HCT116 (cell line): ENCODE results near the gene LNPEP. TPM values are rescaled to one million over a fixed set of nuclear protein-coding genes. Genes with fewer than 3 reads are reported as not detected.

Source experiments
- ATAC-seq: fragments of 200-7000 bp; cut with Tn5 transposase; 2 replicates; pipeline ENCODE4 v1.9.1; 2020; ENCODE audit warnings: mild to moderate bottlenecking, moderate library complexity
- BruUV-seq: library from RNA; stranded (reverse); fragments of 400-500 nt; replicated peaks from 2 replicates; lab custom pipeline; 2021; lab: Mats Ljungman, UMichigan
- CTCF ChIA-PET: fragments of 300-600 bp; sonication (Branson Sonifier 250); formaldehyde crosslinking; loops from one replicate; lab custom pipeline; 2021; ENCODE audit warnings: antibody characterized with exemption; lab: Charles Lee
- POLR2A ChIA-PET: fragments of 300-600, 350-600 bp; sonication (Branson Sonifier 250); formaldehyde crosslinking; loops from one replicate; lab custom pipeline; 2021; ENCODE audit warnings: antibody characterized with exemption; lab: Charles Lee
- RAD21 ChIA-PET, 2 experiments: fragments of 300-600 bp; sonication (Branson Sonifier 250); formaldehyde crosslinking; loops; one replicate each; lab custom pipeline; 2023; ENCODE audit warnings: low total read pairs in 2 of 2; ENCODE audit not compliant: uncharacterized antibody in 2 of 2, unreplicated experiment in 2 of 2, low non-redundant PET in 1 of 2; lab: Charles Lee
- DNase-seq: peaks from one replicate; pipeline ENCODE4 v3.0.0-alpha.2; 2010; ENCODE audit warnings: low read depth, low spot score
- H2AFZ ChIP-seq: fragments of 200-600 bp; shearing (Covaris generic), sonication (generic); 2 replicates; pipeline ENCODE4 v1.6.1; 2017; ENCODE audit warnings: low read depth, mixed run types, mixed read lengths, antibody characterized with exemption, low read length; ENCODE audit not compliant: poor library complexity, severe bottlenecking
- H3K27ac ChIP-seq: 2 replicates; pipeline ENCODE4 v1.5.1; 2012; ENCODE audit warnings: low read depth, low read length
- H3K27me3 ChIP-seq: fragments of 200-600 bp; sonication (generic); 2 replicates; pipeline ENCODE4 v1.6.1; 2016; ENCODE audit warnings: mixed run types, low read length, mixed read lengths; ENCODE audit not compliant: insufficient read depth
- H3K36me3 ChIP-seq, 2 experiments: fragments of 200-500 bp in 1 of 2; fragments of 200-600 bp in 1 of 2; sonication (Bioruptor generic) in 1 of 2; sonication (generic) in 1 of 2; 2 replicates each; pipeline versions ENCODE4 v1.5.1 to v1.6.1; 2014 to 2016; ENCODE audit warnings: low read length in 2 of 2, inconsistent platforms in 1 of 2, mixed read lengths in 1 of 2, mixed run types in 1 of 2; ENCODE audit not compliant: insufficient read depth in 2 of 2, control insufficient read depth in 1 of 2
- H3K4me1 ChIP-seq, 2 experiments: fragments of 200-600 bp in 1 of 2; sonication (generic) in 1 of 2; 2 replicates each; pipeline versions ENCODE4 v1.5.1 to v1.6.1; 2012 to 2017; ENCODE audit warnings: low read length in 2 of 2, inconsistent platforms in 1 of 2, mild to moderate bottlenecking in 1 of 2, mixed read lengths in 1 of 2, mixed run types in 1 of 2, moderate library complexity in 1 of 2; ENCODE audit not compliant: insufficient read depth in 2 of 2, control insufficient read depth in 1 of 2
- H3K4me2 ChIP-seq: fragments of 200-600 bp; sonication (generic); 2 replicates; pipeline ENCODE4 v1.6.1; 2017; ENCODE audit warnings: mixed run types, low read length, mixed read lengths
- H3K4me3 ChIP-seq, 2 experiments: fragments of 200-600 bp in 1 of 2; sonication (generic) in 1 of 2; replicated peaks in 1 of 2; 2 replicates each; pipeline ENCODE4 v1.5.1; 2011 to 2016; ENCODE audit warnings: low read length in 2 of 2, control low read depth in 1 of 2, low read depth in 1 of 2, mild to moderate bottlenecking in 1 of 2, mixed read lengths in 1 of 2, mixed run types in 1 of 2
- H3K79me2 ChIP-seq: fragments of 200-600 bp; sonication (generic); 2 replicates; pipeline ENCODE4 v1.6.1; 2017; ENCODE audit warnings: mild to moderate bottlenecking, mixed run types, low read length, moderate library complexity, mixed read lengths; ENCODE audit not compliant: insufficient read depth
- H3K9ac ChIP-seq: fragments of 200-600 bp; sonication (generic); 2 replicates; pipeline ENCODE4 v1.6.1; 2016; ENCODE audit warnings: low read length, mixed read lengths
- H3K9me2 ChIP-seq: fragments of 200-600 bp; sonication (generic), shearing (Covaris generic); 2 replicates; pipeline ENCODE4 v1.6.1; 2017; ENCODE audit warnings: mixed run types, mild to moderate bottlenecking, moderate library complexity; ENCODE audit not compliant: insufficient read depth
- H3K9me3 ChIP-seq, 2 experiments: fragments of 200-500 bp in 1 of 2; fragments of 200-600 bp in 1 of 2; sonication (Bioruptor generic) in 1 of 2; sonication (generic) in 1 of 2; 2 replicates each; pipeline ENCODE4 v1.6.1; 2014 to 2017; ENCODE audit warnings: low read length in 2 of 2, mixed read lengths in 2 of 2, inconsistent platforms in 1 of 2, low read depth in 1 of 2, mild to moderate bottlenecking in 1 of 2, mixed run types in 1 of 2, moderate library complexity in 1 of 2; ENCODE audit not compliant: control insufficient read depth in 1 of 2, insufficient read depth in 1 of 2
- H4K20me1 ChIP-seq: fragments of 200-600 bp; sonication (generic), shearing (Covaris generic); 2 replicates; pipeline ENCODE4 v1.6.1; 2017; ENCODE audit warnings: mixed run types, mild to moderate bottlenecking, moderate library complexity; ENCODE audit not compliant: insufficient read depth
- CBX3 ChIP-seq: IDR thresholded peaks from 2 replicates; pipeline ENCODE4 v1.6.1; 2012; ENCODE audit warnings: low read depth
- CEBPB ChIP-seq: IDR thresholded peaks from 2 replicates; pipeline ENCODE4 v1.6.1; 2012; ENCODE audit warnings: low read depth
- ELF1 ChIP-seq: IDR thresholded peaks from 2 replicates; pipeline ENCODE4 v1.6.1; 2012; ENCODE audit warnings: low read depth, borderline replicate concordance
- EZH2phosphoT487 ChIP-seq: fragments of 200-600 bp; IDR thresholded peaks from 2 replicates; pipeline ENCODE4 v1.6.1; 2018; ENCODE audit warnings: antibody characterized with exemption, borderline replicate concordance
- FOSL1 ChIP-seq: IDR thresholded peaks from 2 replicates; pipeline ENCODE4 v1.6.1; 2012; ENCODE audit warnings: low read depth
- POLR2A ChIP-seq: IDR thresholded peaks from 2 replicates; pipeline ENCODE4 v1.7.0; 2011; ENCODE audit warnings: borderline replicate concordance; ENCODE audit not compliant: insufficient read depth, insufficient read length; ENCODE audit errors: extremely low read depth
- REST ChIP-seq: IDR thresholded peaks from 2 replicates; pipeline ENCODE4 v1.6.1; 2012; ENCODE audit warnings: low read depth
- SIN3A ChIP-seq: IDR thresholded peaks from 2 replicates; pipeline ENCODE4 v1.6.1; 2012; ENCODE audit warnings: low read depth
- SP1 ChIP-seq: IDR thresholded peaks from 2 replicates; pipeline ENCODE4 v1.6.1; 2012; ENCODE audit warnings: low read depth
- SRF ChIP-seq: IDR thresholded peaks from 2 replicates; pipeline ENCODE4 v1.6.1; 2012; ENCODE audit warnings: low read depth
- ZNF274 ChIP-seq: fragments of 200-500 bp; sonication (Bioruptor generic); IDR thresholded peaks from 2 replicates; pipeline ENCODE4 v1.6.1; 2014; ENCODE audit warnings: mild to moderate bottlenecking, low read depth, low read length, inconsistent platforms
- intact Hi-C: fragments of 100-400 bp; cut with micrococcal nuclease; formaldehyde crosslinking; loops from 2 replicates; pipeline ENCODE4 v1.10.0; 2022
- total RNA-seq: library from RNA; stranded (reverse); gene quantifications from one replicate; pipeline ENCODE4 v1.2.1, GENCODE V29; 2021; ENCODE audit not compliant: unreplicated experiment

LNPEP gene
- total RNA-seq, 1 experiment from 2014 or later = 14.9 TPM

GRCh38 chr5:96931605-96932004, 4.3 kb upstream of the LNPEP start:
- no peaks in the 10 kb centered on the region for H4K20me1 ChIP-seq
- no peak overlapping the region for H3K9ac ChIP-seq
- peaks cover 1% of the 10 kb centered on the region for H3K79me2 ChIP-seq
- H3K27me3 ChIP-seq = no peaks in the 10 kb centered on the region
- no peak overlapping the region for H2AFZ ChIP-seq
- H3K9me3 ChIP-seq = no peaks in the 10 kb centered on the region
- ChIA-PET RAD21 (no interaction called here), POLR2A (interaction anchor here (0.5 kb wide), 1 partner anchor 150 kb away, joined by 4 read pairs; no protein-coding TSS in a partner anchor), CTCF (no interaction called here)
- H3K4me3 ChIP-seq = no peak overlapping the region
- H3K4me1 ChIP-seq = peaks cover 9 to 26% of the 10 kb centered on the region in 2 experiments; a peak in 3 of 4 replicates
- no TSS peak for BruUV-seq
- no peak for TF ChIP-seq POLR2A
- intact Hi-C loops = loop anchor here (10.0 kb wide), 1 partner anchor 127 kb away; the partner anchor contains the start of gene ERAP1
- H3K36me3 ChIP-seq = no peaks in the 10 kb centered on the region
- no peak for ATAC-seq
- H3K4me2 ChIP-seq = no peak overlapping the region
- H3K9me2 ChIP-seq = no peaks in the 10 kb centered on the region
- H3K27ac ChIP-seq = no peak overlapping the region
- DNase-seq = no peak

- Histone ChIP-seq H3K27me3 (no peaks in the 10 kb centered on the region), H3K4me2 (no peak overlapping the region), H3K9me2 (no peaks in the 10 kb centered on the region), H3K4me3 (no peak overlapping the region), H4K20me1 (no peaks in the 10 kb centered on the region), H2AFZ (no peak overlapping the region), H3K9ac (no peak overlapping the region), H3K4me1 (peaks cover 10 to 29% of the 10 kb centered on the region in 2 experiments; a peak in 3 of 4 replicates), H3K79me2 (peaks cover 5% of the 10 kb centered on the region), H3K27ac (no peak overlapping the region), H3K36me3 (no peaks in the 10 kb centered on the region)
- intact Hi-C loops = loop anchor here (10.0 kb wide), 1 partner anchor 127 kb away; the partner anchor contains the start of gene ERAP1
- RAD21 ChIA-PET = no interaction called here
- DNase-seq = no peak
- POLR2A ChIA-PET = interaction anchor here (0.5 kb wide), 1 partner anchor 151 kb away, joined by 4 read pairs; no protein-coding TSS in a partner anchor
- BruUV-seq = no TSS peak
- CTCF ChIA-PET = no interaction called here
- TF ChIP-seq EZH2phosphoT487 (no peak), ZNF274 (no peak), CEBPB (no peak), SRF (no peak), SP1 (no peak), SIN3A (no peak), ELF1 (no peak), REST (no peak), CBX3 (no peak), FOSL1 (no peak)
- TF ChIP-seq, all 23 proteins: peak for 0
- H3K9me3 ChIP-seq = no peaks in the 10 kb centered on the region
- ATAC-seq = no peak
Measured at GRCh38 chr5:96932026-96932425, 3.9 kb upstream of the LNPEP start.
